ENCODE measurements around the gene SH2B2. TPM values are rescaled to one million over a fixed set of nuclear protein-coding genes. Genes with fewer than 3 reads are reported as not detected.

The SH2B2 gene
- total RNA-seq, 2 donors from 2014 or later = 1.3 to 2.6 TPM

- Histone ChIP-seq H3K27ac (no peak overlapping the region), H3K36me3 (no peaks in the 10 kb centered on the region), H3K4me3 (no peak overlapping the region), H3K9me3 (no peaks in the 10 kb centered on the region), H3K27me3 (no peaks in the 10 kb centered on the region), H3K4me1 (peaks cover 0 to 37% of the 10 kb centered on the region in 2 donors)
- no peak for DNase-seq (ENCODE audit: low spot score)
- TF ChIP-seq CTCF (IDR thresholded peaks at IDR 0.05) = no peak
These were observed 3.0 kb upstream of the SH2B2 start for GRCh38 chr7:102283477-102284189.

- Histone ChIP-seq H3K27me3 (no peaks in the 10 kb centered on the region), H3K36me3 (no peaks in the 10 kb centered on the region), H3K4me1 (peaks cover 0 to 37% of the 10 kb centered on the region in 2 donors), H3K9me3 (no peaks in the 10 kb centered on the region), H3K4me3 (no peak overlapping the region), H3K27ac (no peak overlapping the region)
- no peak for TF ChIP-seq CTCF (IDR thresholded peaks at IDR 0.05)
- no peak for DNase-seq (ENCODE audit: low spot score)
These were observed 2.3 kb upstream of the SH2B2 start for GRCh38 chr7:102284399-102284798.

GRCh38 chr7:102284891-102285539 lies 1.7 kb upstream of the SH2B2 start:
- Histone ChIP-seq H3K36me3 (no peaks in the 10 kb centered on the region), H3K27me3 (no peaks in the 10 kb centered on the region), H3K9me3 (no peaks in the 10 kb centered on the region), H3K4me3 (peak overlapping the region in 1 of 2 donors; percentile 67), H3K27ac (peak overlapping the region in 1 of 2 donors; percentile 83), H3K4me1 (peaks cover 0 to 37% of the 10 kb centered on the region in 2 donors)
- DNase-seq (ENCODE audit: low spot score) = peak; percentile 64
- no peak for TF ChIP-seq CTCF (IDR thresholded peaks at IDR 0.05)

- DNase-seq (ENCODE audit: low spot score) = no peak
- H3K27ac ChIP-seq = peak overlapping the region; percentile 83 to 91
- no peak for TF ChIP-seq CTCF (IDR thresholded peaks at IDR 0.05)
- H3K27me3 ChIP-seq = no peaks in the 10 kb centered on the region
- H3K36me3 ChIP-seq = no peaks in the 10 kb centered on the region
- H3K4me3 ChIP-seq = peak overlapping the region; percentile 67 to 79
- H3K4me1 ChIP-seq = peaks cover 0 to 37% of the 10 kb centered on the region in 2 donors
- H3K9me3 ChIP-seq = no peaks in the 10 kb centered on the region
These were observed 980 bp upstream of the SH2B2 start for GRCh38 chr7:102285540-102286236.

GRCh38 chr7:102287111-102287980 lies 678 bp downstream of the SH2B2 start:
- H3K36me3 ChIP-seq = no peaks in the 10 kb centered on the region
- peaks cover 0 to 37% of the 10 kb centered on the region in 2 donors for H3K4me1 ChIP-seq
- no peaks in the 10 kb centered on the region for H3K9me3 ChIP-seq
- TF ChIP-seq CTCF (IDR thresholded peaks at IDR 0.05) = no peak
- peak overlapping the region in 1 of 2 donors; percentile 44 for H3K27ac ChIP-seq
- no peak for DNase-seq (ENCODE audit: low spot score)
- peak overlapping the region; percentile 67 to 77 for H3K4me3 ChIP-seq
- no peaks in the 10 kb centered on the region for H3K27me3 ChIP-seq

Data from right atrium auricular region (tissue), 2 donors.